ENCODE measurements around the gene DAB2IP. TPM values are rescaled to one million over a fixed set of nuclear protein-coding genes. Genes with fewer than 3 reads are reported as not detected.

Gene DAB2IP
- total RNA-seq, 1 donor from 2014 or later: 38.0 TPM

- no peak overlapping the region for H3K4me3 ChIP-seq (ENCODE audit: low read depth, low read length)
- no peak for TF ChIP-seq CTCF (IDR thresholded peaks at IDR 0.05; ENCODE audit: insufficient read depth, low read length, poor library complexity, severe bottlenecking)
- no peak for DNase-seq (ENCODE audit: low read depth)
- no peaks in the 10 kb centered on the region for H3K27me3 ChIP-seq (ENCODE audit: control insufficient read depth, insufficient read depth, low read length)
- H3K36me3 ChIP-seq (ENCODE audit: control insufficient read depth, insufficient read depth, low read length): peaks cover 3% of the 10 kb centered on the region
Measured at GRCh38 chr9:121772600-121773285, 121.3 kb downstream of the DAB2IP start.

GRCh38 chr9:121773286-121773953 is 122.0 kb downstream of the DAB2IP start:
- DNase-seq (ENCODE audit: low read depth): no peak
- Histone ChIP-seq H3K27me3 (ENCODE audit: control insufficient read depth, insufficient read depth, low read length) (no peaks in the 10 kb centered on the region), H3K36me3 (ENCODE audit: control insufficient read depth, insufficient read depth, low read length) (peaks cover 3% of the 10 kb centered on the region), H3K4me3 (ENCODE audit: low read depth, low read length) (no peak overlapping the region)
- no peak for TF ChIP-seq CTCF (IDR thresholded peaks at IDR 0.05; ENCODE audit: insufficient read depth, low read length, poor library complexity, severe bottlenecking)

GRCh38 chr9:121773954-121774714 is 122.7 kb downstream of the DAB2IP start:
- Histone ChIP-seq H3K4me3 (ENCODE audit: low read depth, low read length) (no peak overlapping the region), H3K27me3 (ENCODE audit: control insufficient read depth, insufficient read depth, low read length) (no peaks in the 10 kb centered on the region), H3K36me3 (ENCODE audit: control insufficient read depth, insufficient read depth, low read length) (peaks cover 3% of the 10 kb centered on the region)
- TF ChIP-seq CTCF (IDR thresholded peaks at IDR 0.05; ENCODE audit: insufficient read depth, low read length, poor library complexity, severe bottlenecking): no peak
- no peak for DNase-seq (ENCODE audit: low read depth)

- Histone ChIP-seq H3K36me3 (ENCODE audit: control insufficient read depth, insufficient read depth, low read length) (peaks cover 3% of the 10 kb centered on the region), H3K4me3 (ENCODE audit: low read depth, low read length) (no peak overlapping the region), H3K27me3 (ENCODE audit: control insufficient read depth, insufficient read depth, low read length) (no peaks in the 10 kb centered on the region)
- DNase-seq (ENCODE audit: low read depth): no peak
- TF ChIP-seq CTCF (IDR thresholded peaks at IDR 0.05; ENCODE audit: insufficient read depth, low read length, poor library complexity, severe bottlenecking): no peak
Measured at GRCh38 chr9:121774715-121775613, 123.5 kb downstream of the DAB2IP start.

GRCh38 chr9:121776001-121776738 is 124.7 kb downstream of the DAB2IP start:
- TF ChIP-seq CTCF (IDR thresholded peaks at IDR 0.05; ENCODE audit: insufficient read depth, low read length, poor library complexity, severe bottlenecking): no peak
- DNase-seq (ENCODE audit: low read depth): no peak
- Histone ChIP-seq H3K27me3 (ENCODE audit: control insufficient read depth, insufficient read depth, low read length) (no peaks in the 10 kb centered on the region), H3K4me3 (ENCODE audit: low read depth, low read length) (no peak overlapping the region), H3K36me3 (ENCODE audit: control insufficient read depth, insufficient read depth, low read length) (peaks cover 3% of the 10 kb centered on the region)
